Measurements from ENCODE around the gene HLF.
A peak's percentile ranks its signal among the peaks of the same experiment; 100 is the strongest.

Gene HLF

DNA sequence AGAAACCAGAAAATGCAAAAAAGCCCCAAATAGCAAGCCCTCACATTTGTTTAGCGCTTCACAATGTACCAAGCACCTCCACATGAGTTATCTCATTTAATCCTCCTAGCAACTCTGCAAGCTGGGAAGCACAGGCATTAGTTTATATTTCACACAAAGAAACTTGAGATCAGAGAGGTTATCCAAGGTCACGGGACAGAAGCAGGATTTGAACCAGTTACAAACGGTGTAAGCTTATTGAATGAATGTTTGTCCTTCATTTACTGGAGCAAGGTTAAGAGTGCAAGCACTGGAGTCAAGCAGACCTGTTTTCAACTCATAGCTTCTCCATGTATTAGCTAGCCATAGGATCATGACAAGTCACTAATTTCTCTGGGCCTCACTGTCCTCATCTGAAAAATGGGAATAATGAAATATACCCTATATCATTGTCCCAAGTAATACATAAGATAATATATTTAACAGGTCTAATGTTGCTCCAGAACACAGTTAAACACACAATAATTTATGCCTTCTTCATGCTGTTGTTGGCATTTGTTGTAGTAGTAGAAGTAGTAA is 6.1 kb upstream of the HLF start:
- DNase-seq: no peak

- DNase-seq: no peak
Measured at GRCh38 chr17:55259684-55260111, 5.1 kb upstream of the HLF start.

- no peak for DNase-seq
Measured at GRCh38 chr17:55261311-55261710, 3.4 kb upstream of the HLF start.

DNA sequence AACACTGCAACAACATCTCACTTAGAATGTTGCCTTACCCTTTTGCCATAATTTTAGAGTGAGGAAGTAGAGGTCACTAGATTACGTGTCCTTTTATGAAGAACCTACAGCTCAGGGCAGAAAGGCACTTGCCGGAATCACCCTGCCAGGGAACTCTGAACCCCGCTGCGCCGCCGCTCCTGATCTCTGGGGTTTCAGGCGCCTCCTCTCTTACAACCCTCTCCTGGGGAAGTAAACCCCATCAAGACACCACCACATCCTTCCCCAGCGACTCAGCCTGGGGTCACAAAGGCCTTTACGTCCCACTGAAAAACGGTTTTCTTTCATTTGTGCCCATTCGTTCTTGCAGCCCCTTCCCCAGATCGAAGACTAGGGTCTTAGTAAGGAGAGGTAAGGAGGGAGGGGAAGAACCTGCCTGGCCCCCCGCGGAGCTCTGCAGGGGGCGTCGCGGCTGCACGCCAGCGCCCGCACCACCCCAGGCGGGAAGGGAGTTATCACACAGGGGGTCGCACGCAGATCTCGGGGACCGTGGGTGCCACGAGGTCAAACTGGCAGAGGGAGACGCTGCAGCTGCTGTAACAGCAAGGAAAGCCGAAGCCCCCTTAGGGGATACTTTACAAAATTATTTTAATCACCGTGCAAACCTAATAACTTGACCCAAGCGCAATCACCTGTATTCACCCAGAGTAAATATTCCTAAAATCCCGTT is 1.0 kb upstream of the HLF start:
- peak; percentile 50 for DNase-seq

- peak; percentile 4 for DNase-seq
Measured at GRCh38 chr17:55264278-55264644, 499 bp upstream of the HLF start.

DNA sequence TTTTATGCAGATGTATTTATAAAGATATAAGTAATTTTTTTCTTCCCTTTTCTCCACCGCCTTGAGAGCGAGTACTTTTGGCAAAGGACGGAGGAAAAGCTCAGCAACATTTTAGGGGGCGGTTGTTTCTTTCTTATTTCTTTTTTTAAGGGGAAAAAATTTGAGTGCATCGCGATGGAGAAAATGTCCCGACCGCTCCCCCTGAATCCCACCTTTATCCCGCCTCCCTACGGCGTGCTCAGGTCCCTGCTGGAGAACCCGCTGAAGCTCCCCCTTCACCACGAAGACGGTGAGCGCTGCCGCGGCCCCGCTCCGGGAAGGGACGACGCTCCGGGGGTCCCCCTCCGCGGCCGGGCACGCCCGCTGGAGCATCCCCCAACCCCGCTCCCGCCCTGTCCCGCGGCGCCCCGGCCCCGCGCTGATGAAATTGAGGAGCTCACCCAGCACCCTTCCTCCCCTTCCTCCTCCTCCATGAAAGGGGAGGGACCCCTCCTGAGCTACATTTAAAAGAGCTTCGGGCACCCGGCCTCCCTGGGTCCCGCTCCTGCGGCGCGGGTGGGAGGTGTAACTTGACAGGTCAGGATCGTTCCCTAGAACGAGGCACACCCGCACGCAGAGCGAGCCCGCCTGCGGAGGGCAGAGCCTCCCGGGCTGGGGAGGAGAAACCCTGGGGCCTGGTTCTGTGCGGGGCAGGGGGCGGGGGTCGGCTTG is 706 bp downstream of the HLF start:
- DNase-seq: peak; percentile 25

DNA sequence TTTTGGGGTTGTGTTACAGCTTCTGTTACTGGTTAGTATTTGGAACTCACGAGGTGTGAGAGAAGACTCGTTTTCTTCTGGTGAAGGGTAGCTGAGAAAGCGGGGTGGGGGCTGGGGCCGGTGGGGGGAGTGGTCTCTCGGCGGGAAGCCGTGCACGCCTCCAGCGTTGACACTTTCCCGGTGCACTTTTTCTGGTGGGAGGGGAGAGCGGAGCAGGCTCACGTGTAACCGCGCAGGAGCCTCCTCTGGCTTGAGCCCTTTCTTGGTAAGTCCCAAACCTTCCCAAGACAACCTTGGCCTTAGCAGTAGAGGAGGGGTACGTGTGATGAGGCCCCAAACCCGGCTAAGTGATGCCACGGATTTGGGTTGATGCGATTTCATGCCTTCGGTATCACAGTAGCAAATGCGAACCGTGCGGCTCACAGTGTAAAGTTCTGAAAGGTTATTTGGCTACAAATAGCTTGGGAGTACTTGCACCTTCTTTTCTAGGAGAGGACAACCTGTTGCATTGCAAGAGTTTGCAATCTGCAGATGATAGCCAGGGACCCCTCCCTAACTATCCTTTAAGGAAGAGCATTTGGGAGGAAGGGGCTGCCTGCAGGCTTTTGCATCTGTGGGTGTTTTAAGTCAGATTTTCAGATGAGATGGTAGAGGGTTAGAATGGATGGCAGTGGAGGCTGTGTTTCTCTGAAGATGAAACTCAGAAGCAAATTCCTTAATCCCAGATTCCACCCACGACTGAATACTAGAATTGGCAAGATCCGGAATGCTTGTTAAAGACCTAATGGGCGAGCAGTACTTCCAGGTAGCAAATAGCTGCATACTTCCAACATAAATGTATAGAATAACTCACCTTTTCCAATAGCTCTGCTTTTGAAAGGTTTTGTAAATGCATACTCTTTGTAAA is 1.5 kb downstream of the HLF start:
- peak; percentile 35 for DNase-seq

DNA sequence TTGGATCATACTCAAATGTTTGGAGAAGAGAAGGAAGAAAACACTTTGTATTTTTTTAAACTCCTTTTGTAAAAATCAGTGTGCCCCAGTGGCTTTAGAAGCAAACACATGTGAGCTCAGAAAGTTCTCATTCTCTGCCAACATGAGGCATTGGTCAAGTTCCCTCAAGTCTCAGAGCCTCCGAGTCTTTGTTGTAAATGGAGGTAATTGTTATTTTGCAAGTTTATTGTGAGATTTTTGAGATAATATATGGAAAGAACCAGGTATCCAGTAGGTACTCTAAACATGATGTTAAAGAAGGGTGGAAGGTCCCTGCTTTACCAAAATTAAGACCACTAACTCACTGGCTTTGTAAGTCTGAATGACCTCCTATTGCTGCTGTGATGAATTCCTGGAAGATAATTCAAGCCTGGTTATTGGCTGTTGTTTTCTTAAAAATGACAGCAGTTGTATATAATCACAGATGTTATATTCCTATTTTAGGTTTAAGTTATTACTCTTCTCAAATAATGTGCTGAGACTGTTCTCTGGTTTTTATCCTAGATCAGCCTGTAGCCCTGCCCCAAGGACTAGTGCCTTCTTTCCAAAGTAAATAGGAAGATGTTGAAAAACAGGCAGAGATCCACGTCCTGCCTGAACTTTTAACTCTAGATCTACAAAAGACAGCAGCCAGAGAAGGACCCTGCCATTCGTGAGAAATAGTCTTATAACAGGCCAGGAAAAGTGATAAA is 2.4 kb downstream of the HLF start:
- no peak for DNase-seq

- DNase-seq: no peak
Measured at GRCh38 chr17:55267777-55268648, 3.3 kb downstream of the HLF start.

DNA sequence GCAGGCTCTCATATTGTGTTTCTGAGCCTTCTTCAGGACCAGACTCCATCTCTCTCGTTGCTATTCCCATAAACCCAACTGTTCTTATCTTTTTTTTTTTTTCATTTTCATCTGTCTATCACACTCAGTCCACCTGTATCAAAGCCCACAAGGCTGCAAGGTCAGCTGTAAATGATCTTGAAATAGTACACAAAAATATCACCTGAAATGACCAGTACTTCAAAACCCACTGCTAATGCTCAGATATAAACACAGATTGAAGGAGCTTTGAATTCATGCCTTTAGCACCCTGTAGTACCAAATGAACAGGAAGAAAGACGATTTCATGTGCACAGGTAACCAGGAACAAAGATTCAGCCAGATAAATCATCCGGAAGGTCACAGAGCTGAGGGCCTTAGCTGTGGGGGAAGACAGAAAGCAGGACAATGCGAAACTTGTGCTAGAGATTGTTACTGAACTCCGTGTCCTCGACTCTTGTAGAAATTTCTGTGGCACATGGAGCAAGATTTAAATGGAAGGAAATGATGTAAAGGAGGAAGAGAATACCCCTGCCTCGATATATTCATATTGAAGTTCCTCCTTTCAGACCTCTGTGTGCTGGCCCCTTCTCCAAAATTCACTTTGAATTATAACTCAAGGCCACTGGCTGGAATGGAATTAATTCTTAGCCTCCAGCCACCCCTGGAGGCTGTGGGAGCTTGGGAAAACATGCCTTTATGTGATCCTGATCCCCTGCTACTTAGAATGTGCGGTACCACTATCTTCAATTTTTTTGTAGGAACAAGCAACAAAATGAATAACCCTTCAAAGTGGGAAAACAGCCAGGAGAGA is 4.1 kb downstream of the HLF start:
- no peak for DNase-seq

- DNase-seq: no peak
Measured at GRCh38 chr17:55269894-55270293, 5.1 kb downstream of the HLF start.

- DNase-seq: no peak
Measured at GRCh38 chr17:55271223-55271571, 6.4 kb downstream of the HLF start.

DNA sequence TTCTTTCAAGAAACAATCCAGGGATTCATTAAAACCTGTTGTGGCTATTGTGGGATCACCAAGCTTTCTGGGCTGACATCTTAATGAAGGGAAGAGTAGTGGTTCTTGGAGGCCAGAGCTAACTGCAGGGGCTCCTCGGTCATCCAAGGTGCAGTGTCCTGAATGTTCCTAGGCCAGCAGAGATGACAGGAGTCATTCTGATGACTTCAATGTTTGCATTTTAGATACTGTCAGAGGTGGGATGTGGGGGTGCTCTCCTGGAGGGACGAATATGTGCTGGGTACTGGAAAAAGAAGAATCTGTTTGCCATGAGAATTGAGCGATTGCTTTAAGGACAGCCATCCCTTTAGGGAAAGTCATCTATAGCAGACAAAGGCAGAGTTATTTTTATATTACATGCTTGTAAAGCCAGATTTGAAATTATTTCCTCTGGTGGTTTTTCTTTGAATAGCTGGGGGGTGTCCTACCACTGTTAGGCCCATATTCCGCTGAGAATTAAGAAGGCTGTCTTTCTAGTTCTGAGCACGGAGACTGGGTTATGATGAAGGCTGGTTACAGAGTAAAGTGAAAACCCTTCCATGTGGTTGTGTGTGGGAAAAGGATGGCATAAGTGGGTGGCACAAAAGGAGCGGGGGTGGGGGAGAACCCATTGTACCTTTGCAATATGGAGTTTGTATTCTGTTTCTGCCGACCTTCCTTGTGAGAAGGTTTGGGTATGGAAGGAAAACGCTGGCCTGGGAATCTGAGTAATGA is 7.4 kb downstream of the HLF start:
- no peak for DNase-seq

GRCh38 chr17:55272711-55273578 is 8.2 kb downstream of the HLF start:
- no peak for DNase-seq

- no peak for DNase-seq
Measured at GRCh38 chr17:55273579-55274354, 9.0 kb downstream of the HLF start.

DNA sequence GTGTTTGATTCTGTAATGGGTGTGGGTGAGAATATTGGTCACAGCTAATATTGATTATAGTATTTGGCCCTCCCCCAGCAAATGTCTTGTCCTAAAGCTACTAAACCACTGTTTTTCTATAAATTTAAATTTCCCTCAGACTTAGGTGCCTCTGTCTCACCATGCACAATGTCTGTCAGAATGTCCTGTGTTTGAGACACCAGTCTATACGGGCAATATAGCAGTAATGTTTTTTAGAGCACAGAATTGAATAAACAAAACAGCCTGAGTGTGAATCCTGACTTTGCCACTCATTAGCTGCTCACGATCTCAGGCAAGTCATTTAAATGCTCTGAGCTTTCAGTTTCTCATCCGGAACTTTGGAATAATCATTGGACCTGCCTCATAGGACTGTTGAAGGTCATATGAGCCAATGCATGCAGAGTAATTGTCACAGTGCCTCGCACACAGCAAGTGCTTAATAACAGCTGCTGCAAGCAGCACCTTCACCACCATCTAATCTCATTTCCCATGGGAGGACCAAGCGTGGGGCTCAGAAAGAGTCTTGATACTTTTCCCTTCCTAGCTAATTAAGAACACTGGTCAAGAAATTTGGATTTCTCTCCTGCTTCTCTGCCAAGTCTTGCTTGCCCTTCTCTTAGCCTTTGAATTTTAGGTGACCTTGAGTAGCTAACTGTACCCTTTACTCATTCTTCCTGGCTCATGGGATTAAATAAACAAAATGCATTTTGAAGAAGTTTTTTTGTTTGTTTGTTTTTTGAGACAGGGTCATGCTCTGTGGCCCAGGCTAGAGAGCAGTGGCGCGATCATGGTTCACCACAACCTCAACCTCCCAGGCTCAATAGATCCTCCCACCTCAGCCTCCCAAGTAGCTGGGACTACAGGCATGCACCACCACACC is 9.8 kb downstream of the HLF start:
- no peak for DNase-seq
